RCC 7860 (cell line): ENCODE data around the gene GLT1D1.
"Not testable (repeated sequence)": the region's sequence is repeated elsewhere in the genome, so short reads cannot be mapped to it uniquely, and the experiment has no call there.

Experiments
- DNase-seq: peaks from one replicate; pipeline ENCODE4 v3.0.0-alpha.2; 2015; ENCODE audit warnings: low spot score
- FAIRE-seq: peaks from 2 replicates; lab custom pipeline; 2012; peaks lifted over from hg19 to GRCh38; lab: Jason Lieb, UNC

GLT1D1 gene

DNA sequence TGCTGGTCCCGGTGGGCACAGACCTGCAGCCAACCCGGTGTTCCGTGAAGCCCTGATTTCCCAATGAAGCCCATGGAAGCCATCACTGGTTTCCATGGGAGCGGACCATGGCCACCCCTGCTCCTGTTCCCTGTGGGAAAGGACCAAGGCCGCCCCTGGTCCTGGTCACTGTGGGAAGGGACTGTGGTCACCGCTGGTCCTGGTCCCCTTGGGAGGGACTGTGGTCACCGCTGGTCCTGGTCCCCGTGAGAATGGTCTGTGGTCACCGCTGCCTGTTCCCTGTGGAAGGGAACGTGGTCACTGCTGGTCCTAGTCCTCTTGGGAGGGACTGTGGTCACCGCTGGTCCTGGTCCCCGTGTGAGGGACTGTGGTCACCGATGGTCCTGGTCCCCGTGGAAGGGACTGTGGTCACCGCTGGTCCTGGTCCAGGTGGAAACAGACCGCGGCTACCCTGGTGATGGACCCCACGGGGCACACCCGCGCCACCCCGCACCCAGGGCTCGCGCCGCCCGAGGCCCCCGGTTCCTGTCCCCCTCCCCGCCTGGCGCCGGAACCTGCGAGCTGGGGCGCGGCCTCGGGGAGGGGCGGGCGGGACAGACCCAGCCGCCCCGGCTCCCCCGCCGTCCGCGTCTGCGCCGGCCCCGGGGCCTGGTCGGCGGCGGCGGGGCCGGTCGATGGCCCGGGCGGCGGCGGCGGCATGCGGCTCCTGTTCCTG is at the start of gene GLT1D1:
TSS of gene GLT1D1 (plus strand) at position 594 of the 715 bp plus-strand sequence. CDS start at position 698, 104 bp downstream.
- DNase-seq (no peak), FAIRE-seq (no peak)

DNA sequence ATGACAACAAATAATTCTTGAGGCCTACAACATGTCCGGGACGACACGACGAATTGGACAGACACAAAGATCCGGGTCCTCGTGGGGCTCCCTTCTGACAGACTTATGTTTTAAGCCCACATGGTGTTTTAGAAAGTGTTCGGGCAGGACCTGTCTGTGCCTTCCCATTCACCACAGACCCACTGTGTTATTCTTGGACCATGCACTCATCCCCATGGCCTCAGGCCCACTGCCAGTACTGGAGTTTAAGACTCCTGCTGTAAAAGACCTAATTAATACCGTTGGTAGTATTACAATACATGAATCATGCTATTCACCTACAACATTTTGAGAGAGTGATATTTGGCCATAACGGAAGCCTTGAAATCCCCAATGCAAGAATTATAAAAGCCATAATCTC is 49.5 kb upstream of the GLT1D1 start:
- DNase-seq (no peak), FAIRE-seq (no peak)

DNA sequence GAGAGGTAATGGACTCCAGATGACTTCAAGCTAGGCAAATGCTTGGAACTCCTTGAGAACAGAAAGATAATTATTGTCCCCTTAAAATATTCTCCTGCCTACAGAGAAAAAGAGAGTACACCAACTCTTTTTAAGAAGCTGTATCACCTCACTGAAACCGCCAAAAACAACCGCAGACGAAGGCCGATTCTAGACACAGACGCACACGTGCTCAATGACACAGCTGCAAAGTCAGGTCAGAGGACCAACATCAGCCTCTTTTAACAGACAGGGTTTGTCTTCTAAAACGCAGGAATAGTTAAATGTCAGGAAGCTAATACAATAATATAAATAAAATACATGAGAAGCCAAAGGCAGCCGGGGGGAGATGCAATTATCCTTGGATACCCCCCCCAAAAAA is 48.5 kb upstream of the GLT1D1 start:
- DNase-seq, result no peak
- FAIRE-seq, result no peak

DNA sequence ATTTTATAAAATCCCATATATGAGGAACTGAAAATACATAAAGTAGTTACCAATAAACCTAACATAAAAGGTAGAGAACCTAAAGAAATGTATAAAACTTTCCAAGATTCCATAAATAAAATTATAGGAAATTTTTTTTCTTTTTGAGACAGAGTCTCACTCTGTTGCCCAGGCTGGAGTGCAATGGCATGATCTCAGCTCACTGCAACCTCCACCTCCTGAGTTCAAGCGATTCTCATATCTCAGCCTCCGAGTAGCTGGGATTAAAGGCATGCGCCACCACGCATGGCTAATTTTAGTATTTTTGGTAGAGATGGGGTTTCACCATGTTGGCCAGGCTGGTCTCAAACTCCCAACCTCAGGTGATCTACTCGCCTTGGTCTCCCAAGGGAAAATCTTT is 47.9 kb upstream of the GLT1D1 start:
- DNase-seq, FAIRE-seq: not testable (repeated sequence)

DNA sequence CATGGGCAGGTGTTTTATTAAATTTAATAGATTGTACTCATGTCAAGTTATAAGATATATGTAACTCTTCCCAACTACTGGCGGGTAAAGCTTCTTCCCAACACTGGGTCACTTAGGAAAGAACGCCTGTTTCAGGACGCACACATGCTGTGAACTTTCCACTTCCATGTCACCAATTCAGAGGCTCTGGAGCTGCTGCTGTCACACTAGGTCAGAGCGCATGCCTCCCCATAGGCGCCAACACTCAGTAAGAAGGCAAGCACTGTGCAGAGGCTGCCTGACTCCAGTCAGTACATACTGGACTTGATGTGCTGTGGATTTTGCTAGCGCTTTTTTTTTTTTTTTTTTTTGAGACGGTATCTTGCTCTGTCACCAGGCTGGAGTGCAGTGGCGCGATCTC is 46.7 kb upstream of the GLT1D1 start:
- DNase-seq (no peak), FAIRE-seq (no peak)

DNA sequence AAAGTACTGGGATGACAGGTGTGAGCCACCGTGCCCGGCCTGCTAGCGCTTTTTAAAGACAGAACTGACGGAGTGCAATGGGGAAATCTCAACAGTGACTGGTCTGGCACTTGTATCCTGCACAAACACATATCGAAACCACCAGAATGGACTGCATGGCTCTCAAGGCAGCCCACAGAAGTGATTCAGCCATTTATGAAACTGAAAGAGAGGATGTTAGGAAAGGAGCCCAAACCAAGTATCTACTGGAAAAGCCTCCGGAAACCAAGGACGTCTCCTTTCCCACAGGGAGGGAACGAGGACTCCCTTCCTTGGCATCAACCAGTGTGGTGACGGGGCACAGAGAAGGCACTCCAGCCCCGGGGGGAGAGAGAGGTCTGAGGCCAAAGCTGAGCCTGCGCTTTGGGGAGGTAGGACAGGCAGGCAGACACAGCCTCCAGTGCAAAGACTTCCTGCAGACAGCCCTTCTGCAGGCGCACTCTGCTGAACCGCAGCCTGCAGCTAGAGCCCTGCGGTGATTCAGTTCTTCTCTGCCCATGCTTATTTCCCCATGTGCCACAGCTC is 46.0 kb upstream of the GLT1D1 start:
- FAIRE-seq, result no peak
- no peak for DNase-seq

DNA sequence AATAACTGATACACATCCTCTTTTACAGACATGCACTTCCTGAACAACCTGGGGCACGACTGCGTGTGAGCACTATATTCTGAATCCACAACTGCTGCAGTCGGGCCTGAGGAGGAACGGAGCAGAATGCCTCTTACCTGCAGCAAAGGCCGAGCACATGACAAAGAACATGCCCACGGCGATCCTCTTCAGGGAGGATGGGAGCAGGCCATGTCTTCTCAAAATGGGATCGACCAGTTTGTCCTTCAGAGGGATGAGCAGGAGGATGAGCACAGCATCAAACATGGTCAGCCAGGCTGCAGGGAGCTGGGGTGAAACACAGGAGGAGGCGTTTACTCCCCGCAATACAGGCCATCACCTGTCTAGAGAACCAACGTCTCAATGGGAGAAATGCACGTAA is 44.6 kb upstream of the GLT1D1 start:
- DNase-seq, result no peak
- FAIRE-seq, result no peak

DNA sequence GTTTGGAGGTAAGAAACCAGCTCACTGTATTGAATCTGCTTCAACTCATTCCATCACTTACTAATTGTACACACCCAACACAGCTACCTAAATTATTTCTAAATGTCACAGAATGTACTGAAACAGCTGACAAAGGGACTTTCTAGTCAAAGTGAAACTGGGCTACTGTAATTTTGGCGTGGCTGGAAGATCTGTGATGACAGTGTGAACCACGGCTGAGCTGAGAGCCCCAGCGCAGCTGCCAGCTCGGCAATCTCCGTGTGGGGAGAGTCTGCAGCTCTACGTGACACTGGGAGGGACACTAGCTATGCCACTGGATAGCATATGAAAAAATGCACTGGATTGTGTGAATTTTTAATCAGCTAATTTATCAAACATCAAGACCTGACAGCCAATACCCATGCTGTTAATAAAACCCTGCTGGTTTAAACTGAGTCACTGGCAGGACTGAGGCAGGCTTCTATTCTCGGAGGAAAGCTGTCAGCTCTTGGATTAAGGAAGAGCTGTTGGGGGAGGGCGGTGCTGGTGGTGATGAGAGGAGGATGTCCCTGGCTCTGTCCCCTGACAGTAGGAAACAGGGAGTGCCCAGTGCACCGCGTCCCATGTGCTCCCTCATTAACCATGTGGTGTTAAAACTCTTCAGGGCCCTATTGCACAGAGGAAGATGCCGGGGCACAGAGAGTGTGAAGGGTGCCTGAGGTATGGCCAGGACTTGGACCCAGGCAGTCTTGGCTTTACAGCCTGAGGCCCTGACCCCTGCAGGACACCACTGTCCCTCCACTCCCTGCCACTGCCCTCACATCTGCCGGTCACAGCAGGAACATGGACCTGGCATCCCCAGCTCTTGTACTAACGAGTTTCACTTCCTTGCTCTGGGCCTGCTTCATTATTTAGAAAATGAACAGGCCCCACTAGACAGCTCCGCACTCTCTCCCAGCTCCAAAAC is 42.8 kb upstream of the GLT1D1 start:
- FAIRE-seq, result no peak
- peak; percentile 33 for DNase-seq

DNA sequence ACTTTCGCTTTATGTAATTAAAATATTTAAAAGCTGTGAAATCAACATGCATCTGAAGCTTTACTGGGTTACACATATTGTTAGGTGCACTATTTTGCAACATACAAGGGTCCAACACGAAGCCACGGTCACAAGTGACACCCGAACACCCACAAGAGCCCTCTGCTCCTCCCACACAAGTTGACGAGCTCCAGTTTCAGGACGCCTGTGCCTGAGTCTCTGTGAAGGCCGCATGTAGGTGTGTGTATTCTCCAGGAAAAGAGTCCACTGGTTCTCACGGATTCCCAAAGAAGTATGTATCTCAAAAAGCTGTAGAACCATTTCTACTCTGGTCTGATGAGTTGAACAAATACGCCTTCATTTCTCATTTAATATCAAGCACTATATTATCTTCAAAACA is 41.5 kb upstream of the GLT1D1 start:
- no peak for FAIRE-seq

DNA sequence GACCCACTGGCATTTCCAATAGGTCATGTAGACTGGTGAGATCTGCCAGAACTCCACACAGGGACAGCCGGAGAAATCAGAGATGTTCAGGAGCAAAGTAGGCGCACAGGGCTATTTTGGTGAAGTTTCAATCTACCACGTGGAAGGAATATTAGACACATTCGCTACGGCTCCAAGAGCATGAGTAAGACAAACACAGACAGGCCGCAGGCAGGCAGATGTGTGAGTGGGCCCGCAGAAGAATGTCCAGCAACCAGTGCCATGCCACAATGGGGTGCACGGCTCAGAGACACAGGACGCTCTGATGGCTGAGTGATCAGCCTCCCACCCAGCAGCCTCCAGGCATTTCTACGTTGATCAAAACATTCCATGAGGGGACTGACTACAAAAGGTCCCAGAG is 39.9 kb upstream of the GLT1D1 start:
- DNase-seq, result peak; percentile 82
- peak; percentile 80 for FAIRE-seq

More for the DNA sequence above, 41.5 kb upstream of the GLT1D1 start:
- DNase-seq, result no peak

DNA sequence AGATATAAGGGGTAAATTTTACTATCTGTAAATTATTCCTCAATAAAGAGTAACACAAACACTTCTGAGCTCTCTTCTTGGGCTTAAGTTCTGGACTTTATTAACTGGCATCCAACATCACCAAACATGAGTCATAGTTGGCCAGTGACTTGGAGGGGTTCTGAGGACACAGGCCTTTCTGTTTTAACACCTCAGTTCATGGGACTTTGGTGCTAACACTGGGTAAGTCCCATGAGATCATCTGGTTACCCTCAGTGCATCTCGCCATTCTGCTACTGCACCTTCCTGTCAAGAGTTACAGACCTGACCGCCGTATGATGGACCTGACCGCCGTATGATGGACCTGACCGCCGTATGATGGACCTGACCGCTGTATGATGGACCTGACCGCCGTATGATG is 39.4 kb upstream of the GLT1D1 start:
- FAIRE-seq (no peak), DNase-seq (peak; percentile 72)

DNA sequence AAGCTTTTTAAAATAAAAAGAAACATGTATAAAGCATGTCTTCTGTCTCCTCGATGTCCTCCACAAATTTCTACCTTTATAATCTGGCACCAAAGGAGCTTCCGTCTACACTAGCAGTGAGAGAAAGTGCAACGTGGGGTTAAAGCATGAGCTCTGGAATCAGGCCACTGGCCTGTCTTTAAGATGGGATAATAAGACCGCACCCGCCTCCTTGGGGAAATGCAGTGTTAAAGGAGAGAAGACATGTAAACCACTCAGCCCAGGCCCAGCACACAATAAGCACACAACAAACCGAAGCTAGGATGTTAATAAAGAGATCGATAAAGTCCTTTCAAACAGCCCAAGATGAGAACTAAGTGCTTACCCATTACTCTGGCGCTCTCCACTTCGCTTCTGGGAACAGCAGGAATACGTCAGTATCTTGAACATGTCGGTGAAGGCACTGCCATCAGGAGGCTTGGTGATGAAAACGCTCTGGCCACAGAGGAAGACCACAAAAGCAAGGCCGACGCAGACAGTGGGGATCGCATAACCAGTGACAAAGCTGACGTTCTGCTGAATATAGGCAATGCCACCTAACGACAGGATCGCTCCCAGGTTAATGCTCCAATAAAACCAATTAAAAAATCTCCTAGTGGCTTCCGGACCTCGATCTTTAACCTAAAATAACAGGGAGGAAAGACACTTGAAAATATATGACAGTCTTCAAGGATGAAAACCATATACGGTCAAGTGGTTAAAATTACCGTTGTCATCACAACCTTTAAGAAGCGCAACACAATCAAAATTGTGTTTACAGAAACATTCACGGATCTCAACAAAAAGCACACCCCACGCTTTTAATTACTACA is 38.6 kb upstream of the GLT1D1 start:
- FAIRE-seq, result no peak
- DNase-seq, result no peak

DNA sequence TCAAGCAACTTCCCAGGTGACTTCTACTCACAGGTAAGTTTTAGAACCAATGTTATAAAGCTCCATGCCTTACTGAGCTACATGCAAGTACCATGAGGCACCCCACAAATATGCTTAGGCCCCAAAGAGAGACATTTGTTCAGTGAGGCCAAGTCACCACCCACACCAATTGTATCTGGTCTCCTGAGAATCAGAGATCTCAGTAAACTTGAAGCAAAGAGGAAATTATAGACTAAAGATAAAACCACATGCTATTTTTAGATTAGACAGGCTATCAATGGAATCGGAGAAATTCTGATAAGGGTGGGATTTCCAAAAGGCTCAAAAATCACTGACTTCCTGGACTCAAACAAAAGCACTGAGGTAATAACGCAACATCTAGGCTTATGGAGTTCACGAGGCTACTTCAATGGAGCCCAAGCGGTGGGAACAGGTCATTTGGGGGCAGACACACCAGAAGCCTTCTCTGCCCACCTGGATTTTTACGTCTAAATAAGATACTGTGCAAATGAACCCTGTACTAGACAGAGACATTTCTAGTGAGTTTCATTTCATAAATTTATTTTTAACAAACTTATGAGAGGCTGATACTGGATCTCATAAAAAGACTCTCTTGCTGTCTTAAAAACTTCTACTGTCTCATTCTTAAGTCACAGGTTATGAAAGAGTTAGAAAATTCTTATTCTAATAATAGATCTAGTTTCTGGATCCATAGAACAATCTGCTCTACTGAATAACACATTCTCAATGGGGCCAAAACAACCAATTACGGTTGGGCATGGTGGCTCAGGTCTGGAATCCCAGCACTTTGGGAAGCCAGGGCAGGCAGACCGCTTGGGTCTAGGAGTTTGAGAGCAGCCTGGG is 37.3 kb upstream of the GLT1D1 start:
- FAIRE-seq (no peak), DNase-seq (no peak)

DNA sequence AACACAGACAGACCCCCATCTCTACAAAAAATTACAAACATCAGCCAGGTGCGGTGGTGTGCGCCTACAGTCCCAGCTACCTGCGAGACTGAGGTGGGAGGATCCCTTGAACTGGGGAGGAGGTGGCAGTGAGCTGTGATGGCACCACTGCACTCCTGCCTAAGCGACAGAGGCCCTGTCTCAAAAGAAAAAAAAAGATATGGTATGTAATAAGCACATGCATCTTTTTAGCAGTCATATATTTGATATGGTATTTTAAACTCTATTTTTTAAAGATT is 36.7 kb upstream of the GLT1D1 start:
- DNase-seq, result no peak
- FAIRE-seq, result no peak

DNA sequence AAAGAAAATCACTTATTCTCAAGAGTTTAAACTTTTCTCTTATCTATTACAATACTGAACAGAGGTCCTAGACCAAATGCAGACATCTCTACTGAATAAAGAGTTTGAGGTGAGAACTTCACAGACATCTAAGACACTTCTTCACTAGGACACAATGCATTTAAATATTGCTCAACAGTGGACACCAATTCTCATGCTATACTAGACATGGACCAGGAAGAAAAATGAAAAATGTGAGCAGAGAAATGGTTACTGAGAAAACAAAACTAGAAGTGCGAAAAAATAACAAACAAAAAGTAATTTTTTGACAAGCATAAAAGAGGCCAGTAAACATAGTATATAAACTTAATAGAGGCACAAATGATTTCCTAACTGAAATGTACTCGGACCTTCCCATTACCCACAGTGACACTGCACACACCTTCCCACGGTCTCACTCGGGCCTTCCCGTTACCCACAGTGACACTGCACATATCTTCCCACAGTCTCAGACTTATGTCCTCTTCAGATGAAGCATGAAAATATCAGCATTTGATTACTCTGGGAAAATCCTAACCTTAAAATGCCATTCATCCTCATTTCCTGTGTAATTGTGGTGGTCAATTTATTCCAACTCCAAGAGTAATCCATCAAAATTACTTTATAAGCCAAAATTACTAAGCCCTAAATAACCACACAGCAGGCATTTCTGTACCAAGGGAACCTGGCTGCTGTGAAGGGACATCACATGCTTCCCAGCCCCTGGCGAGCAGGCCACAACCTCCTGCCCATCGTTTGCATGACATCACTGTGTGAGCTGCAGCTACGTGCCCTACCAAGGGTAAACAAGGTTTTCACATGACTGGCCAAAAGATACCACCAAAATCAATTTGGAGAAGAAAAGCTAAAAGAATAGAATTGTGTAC is 35.9 kb upstream of the GLT1D1 start:
- FAIRE-seq, result peak; percentile 87

DNA sequence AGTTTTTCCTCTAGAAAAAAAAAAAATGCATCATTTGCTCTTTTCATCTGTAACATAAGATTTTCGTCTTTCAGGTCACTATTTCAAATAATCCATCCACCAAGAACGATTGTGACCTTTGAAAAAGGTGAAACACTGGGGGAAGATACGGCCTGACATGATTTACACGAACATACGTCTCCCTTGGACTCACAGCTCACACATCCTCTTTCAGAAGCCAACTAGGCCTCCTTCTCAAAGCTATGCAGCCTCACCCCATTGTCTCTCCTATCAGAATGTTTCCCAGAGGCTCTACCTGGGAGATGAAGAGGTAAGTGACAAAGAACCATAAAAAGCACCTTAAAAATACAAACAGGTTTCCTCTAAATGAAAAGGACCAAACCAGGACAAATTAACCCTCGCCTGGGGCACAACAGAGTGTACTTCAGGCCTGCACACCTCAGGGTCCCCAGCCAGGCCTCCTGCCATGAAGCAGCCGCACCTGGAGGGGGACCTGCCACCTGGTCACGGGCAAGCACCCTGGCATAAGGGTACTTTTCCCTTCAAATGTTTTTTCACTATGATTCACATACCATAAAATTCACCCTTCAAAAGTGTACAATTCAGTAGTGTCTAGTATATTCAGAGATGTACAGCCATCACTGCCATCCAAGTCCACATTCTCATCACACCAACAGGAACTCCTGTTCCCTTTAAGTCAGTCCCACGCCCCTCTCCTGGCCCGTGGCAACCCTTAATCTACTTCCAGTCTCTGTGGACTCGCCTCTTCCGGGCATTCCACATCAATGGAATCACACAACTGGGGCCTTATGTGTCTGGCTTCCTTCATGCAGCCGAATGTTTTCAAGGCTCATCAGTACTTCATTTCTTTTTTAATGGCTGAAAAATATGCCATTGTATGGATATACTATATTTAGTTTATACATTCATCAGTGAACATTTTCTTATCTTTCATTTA is 34.9 kb upstream of the GLT1D1 start:
- DNase-seq (peak; percentile 52), FAIRE-seq (peak; percentile 16)

More for the DNA sequence above, 35.9 kb upstream of the GLT1D1 start:
- peak; percentile 73 for DNase-seq

DNA sequence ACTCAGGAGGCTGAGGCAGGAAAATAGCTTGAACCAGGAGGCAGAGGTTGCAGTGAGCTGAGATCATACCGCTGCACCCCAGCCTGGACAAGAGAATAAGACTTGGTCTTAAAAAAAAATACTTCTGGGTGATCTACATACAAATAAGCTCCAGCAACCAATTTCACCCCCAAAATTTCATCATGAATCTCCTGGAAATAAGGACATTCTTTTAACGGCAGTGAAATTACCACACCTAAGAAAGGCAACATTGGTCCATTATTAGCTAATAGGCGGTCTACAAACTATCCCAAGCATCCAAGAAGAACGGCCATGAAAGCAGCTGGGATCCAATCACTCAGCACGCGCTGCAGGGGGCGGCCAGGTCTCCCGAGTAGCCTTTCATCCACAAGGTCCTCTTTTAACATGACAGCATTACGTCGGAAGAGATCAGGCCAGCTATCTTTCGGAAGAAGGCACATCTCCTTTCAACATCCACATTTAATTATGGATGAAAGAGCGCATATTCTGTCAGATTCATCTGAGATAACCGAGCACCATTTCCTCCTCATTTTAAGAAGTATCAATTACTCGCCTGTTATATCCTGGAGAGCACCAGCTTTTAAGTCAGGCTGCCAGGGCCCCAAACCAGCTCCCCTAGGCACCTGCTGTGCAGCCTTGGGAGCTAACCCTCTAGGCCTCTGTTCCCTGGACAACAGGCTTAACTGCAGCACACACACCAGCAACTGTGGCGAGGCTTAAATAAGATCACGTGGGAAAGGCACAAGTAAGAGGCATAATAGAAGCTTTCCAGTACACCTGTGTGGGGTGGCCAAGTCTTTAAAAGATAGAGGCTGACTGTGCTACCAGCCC is 33.8 kb upstream of the GLT1D1 start:
- no peak for DNase-seq
- no peak for FAIRE-seq
